AG04450 (cell line): Measurements from ENCODE around the gene TEX14. TPM values are rescaled to one million over a fixed set of nuclear protein-coding genes. Genes with fewer than 3 reads are reported as not detected.
"Not testable (repeated sequence)": the region's sequence is repeated elsewhere in the genome, so short reads cannot be mapped to it uniquely, and the experiment has no call there.

Experiments
- CTCF ChIA-PET: fragments of 300-600, 350-600 bp; formaldehyde crosslinking; extraction: SDS; loops from one replicate; lab custom pipeline; 2022; ENCODE audit warnings: antibody characterized with exemption, inconsistent platforms; lab: Charles Lee
- POLR2A ChIA-PET: fragments of 350-600 bp; formaldehyde crosslinking; extraction: SDS; loops from one replicate; lab custom pipeline; 2021; ENCODE audit warnings: antibody characterized with exemption, inconsistent platforms; lab: Yijun Ruan, JAX
- DNase-seq: peaks from one replicate; pipeline ENCODE4 v3.0.0-alpha.2; 2011; ENCODE audit warnings: low read depth, low spot score
- H3K27ac ChIP-seq: one replicate; pipeline ENCODE4 v1.5.1; 2012; ENCODE audit warnings: low read depth, low read length, control low read depth
- H3K27me3 ChIP-seq: one replicate; pipeline ENCODE4 v1.6.0; 2012; ENCODE audit warnings: low read length; ENCODE audit not compliant: control insufficient read depth, insufficient read depth
- H3K4me3 ChIP-seq: 2 replicates; pipeline ENCODE4 v1.5.1; 2011; ENCODE audit warnings: mild to moderate bottlenecking, low read depth, low read length, control low read depth
- H3K9me3 ChIP-seq: 2 replicates; pipeline ENCODE4 v1.5.1; 2012; ENCODE audit warnings: low read length; ENCODE audit not compliant: control insufficient read depth, insufficient read depth
- CTCF ChIP-seq: IDR thresholded peaks from 2 replicates; pipeline ENCODE4 v1.5.1; 2011; ENCODE audit warnings: low read depth, low read length, control low read depth, inconsistent platforms
- polyA plus RNA-seq: library from polyadenylated mRNA; depleted of rRNA; stranded (reverse); fragments of >200 nt; gene quantifications from 2 replicates; pipeline ENCODE4 v1.2.3, GENCODE V29; 2011

Gene TEX14
- polyA plus RNA-seq, 1 experiment, result 0.09 TPM

GRCh38 chr17:58661499-58661898 lies 30.3 kb downstream of the TEX14 start:
- POLR2A ChIA-PET, result no interaction called here
- TF ChIP-seq CTCF, result no peak
- CTCF ChIA-PET, result no interaction called here

GRCh38 chr17:58660621-58661020 lies 31.2 kb downstream of the TEX14 start:
- no peak for TF ChIP-seq CTCF
- no peak overlapping the region for H3K27ac ChIP-seq
- no peak for DNase-seq
- peaks cover 4% of the 10 kb centered on the region for H3K27me3 ChIP-seq
- POLR2A ChIA-PET, result interaction anchor here (1.2 to 4.1 kb wide), 3 partner anchors 9 to 29 kb away, joined by 3 to 86 read pairs (median 15); no protein-coding TSS in a partner anchor
- H3K9me3 ChIP-seq, result peaks cover 3% of the 10 kb centered on the region; the same call in 1 of the 2 replicates
- no peak overlapping the region for H3K4me3 ChIP-seq
- CTCF ChIA-PET, result no interaction called here

More at GRCh38 chr17:58661499-58661898, 30.3 kb downstream of the TEX14 start:
- no peak overlapping the region for H3K27ac ChIP-seq
- H3K9me3 ChIP-seq, result peaks cover 3% of the 10 kb centered on the region; the same call in 1 of the 2 replicates
- peaks cover 4% of the 10 kb centered on the region for H3K27me3 ChIP-seq
- DNase-seq, result no peak
- no peak overlapping the region for H3K4me3 ChIP-seq

- H3K9me3 ChIP-seq, H3K27me3 ChIP-seq, DNase-seq: not testable (repeated sequence)
- POLR2A ChIA-PET, result interaction anchor here (0.6 to 4.1 kb wide), 7 partner anchors 10 to 947 kb away, joined by 3 to 86 read pairs (median 5); partner anchors contain the start of gene RAD51C
- H3K27ac ChIP-seq, result peak overlapping the region; percentile 95
- H3K4me3 ChIP-seq, result peak overlapping the region; percentile 51
- CTCF ChIA-PET, result interaction anchor here (1.1 to 1.2 kb wide), 2 partner anchors 51 to 345 kb away, joined by 3 to 4 read pairs; no protein-coding TSS in a partner anchor
These were observed 32.1 kb downstream of the TEX14 start for GRCh38 chr17:58659714-58660084.

DNA sequence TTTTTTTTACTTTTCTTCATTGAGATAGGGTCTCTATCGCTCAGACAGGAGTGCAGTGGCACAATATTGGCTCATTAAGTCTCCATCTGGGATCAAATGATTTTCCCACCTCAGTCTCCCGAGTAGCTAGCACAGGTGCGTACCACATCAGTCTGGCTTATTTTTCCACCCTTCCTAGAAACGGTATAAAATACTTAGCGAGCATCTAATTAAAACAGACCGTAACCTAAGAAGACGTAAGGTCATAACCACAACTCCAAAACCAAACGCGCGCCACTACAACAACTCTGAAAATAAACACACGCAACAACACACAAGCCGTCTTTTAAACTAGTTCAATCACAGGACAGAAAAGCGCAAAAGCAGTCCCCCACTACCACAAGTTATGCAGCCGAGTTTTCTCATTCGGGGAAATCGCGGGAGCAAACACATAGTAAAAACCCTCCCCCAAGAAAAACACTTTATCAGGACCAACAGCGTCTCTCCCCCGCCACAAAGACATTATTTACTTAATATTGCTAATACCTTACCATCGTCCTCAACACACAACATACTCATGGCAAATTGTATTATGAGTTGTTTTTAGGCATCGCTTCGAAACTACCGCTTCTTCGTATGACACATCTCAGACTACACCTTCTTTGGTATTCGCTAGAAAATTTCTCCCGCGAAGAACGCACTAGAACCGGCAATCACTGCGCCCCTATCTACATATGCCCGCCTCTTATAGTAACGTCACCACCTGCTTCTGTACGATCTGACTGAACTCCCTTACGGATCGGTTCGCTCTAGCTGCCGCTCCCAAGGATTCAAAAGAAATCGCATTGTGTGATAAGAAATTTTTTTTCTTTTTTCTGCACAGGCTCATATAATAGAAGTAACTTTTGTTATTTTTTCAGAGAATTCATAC lies 32.8 kb downstream of the TEX14 start:
- Histone ChIP-seq H3K4me3 (peak overlapping the region; percentile 51), H3K27me3 (peaks cover 4% of the 10 kb centered on the region), H3K27ac (peak overlapping the region; percentile 95), H3K9me3 (peaks cover 3% of the 10 kb centered on the region; the same call in 1 of the 2 replicates)
- peak; percentile 99 for DNase-seq
- CTCF ChIA-PET, result interaction anchor here (0.6 to 1.2 kb wide), 3 partner anchors 52 to 346 kb away, joined by 3 to 4 read pairs (median 4); no protein-coding TSS in a partner anchor
- no peak for TF ChIP-seq CTCF
- POLR2A ChIA-PET, result interaction anchor here (0.6 to 4.1 kb wide), 11 partner anchors 9 to 947 kb away, joined by 3 to 86 read pairs (median 3); partner anchors contain the start of gene RAD51C

- DNase-seq, result not testable (repeated sequence)
These were observed 33.7 kb downstream of the TEX14 start for GRCh38 chr17:58657962-58658803.

More at GRCh38 chr17:58657962-58658803, 33.7 kb downstream of the TEX14 start:
- H3K9me3 ChIP-seq, H3K27ac ChIP-seq, H3K4me3 ChIP-seq, CTCF ChIA-PET, H3K27me3 ChIP-seq: not testable (repeated sequence)
- POLR2A ChIA-PET, result interaction anchor here (0.6 to 4.1 kb wide), 8 partner anchors 10 to 573 kb away, joined by 3 to 86 read pairs (median 4); no protein-coding TSS in a partner anchor
